ENCODE results near the gene CHKB. TPM values are rescaled to one million over a fixed set of nuclear protein-coding genes. Genes with fewer than 3 reads are reported as not detected.

CHKB gene
- total RNA-seq, 2 experiments from 2014 or later, result 85.8 to 100 TPM

DNA sequence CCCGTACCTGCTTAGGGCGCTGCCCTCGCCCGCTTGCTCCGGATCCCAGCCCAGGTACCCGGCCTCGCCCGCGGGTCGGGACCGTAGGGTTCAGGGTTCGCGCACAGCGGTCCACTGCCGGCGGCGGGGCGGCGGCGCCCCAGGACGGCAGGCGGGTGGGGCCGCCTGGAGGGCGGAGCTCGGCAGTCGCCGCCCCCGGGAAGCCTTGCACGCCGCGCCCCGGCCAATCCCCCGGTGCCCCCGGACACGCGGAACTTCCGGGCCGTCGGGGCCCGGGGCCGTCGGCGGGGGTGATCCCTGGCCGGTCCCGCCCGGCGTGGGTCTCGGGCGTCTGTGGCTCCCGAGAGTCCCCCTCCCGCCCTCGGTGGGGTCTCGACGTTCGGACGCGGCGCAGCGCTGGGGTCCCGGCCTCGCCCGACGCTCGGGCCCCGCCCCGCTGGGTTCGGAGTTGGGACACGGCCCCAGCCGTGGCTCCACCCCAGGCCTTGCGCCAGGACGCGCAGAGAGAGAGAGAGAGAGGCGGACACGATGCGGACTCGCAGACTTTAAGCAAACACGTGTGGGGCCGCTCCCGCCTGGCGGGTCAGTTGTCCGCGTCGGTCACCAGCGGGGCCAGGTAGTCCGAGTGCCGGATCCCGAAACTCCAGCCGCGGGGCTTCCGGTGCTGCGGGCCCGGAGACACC, 52.6 kb downstream of the CHKB start, which contains the start of gene TYMP:
TYMP (minus strand) TSS at position 116 of the 683 bp plus-strand sequence. CDS start 303 bp downstream, outside the sequence.
- no TSS peak for BruUV-seq (replicated peaks)

GRCh38 chr22:50529416-50529896, 53.2 kb downstream of the CHKB start:
- Histone ChIP-seq H3K36me3 (ENCODE audit: insufficient read depth, low read length) (peaks cover 6% of the 10 kb centered on the region), H3K9me2 (ENCODE audit: insufficient read depth, low read length) (no peaks in the 10 kb centered on the region), H3K27ac (ENCODE audit: low read depth, low read length, poor library complexity, severe bottlenecking) (no peak overlapping the region), H3K79me2 (ENCODE audit: insufficient read depth, low read depth, low read length) (peaks cover 1% of the 10 kb centered on the region; the same call in 1 of the 2 replicates), H3K4me1 (ENCODE audit: insufficient read depth, low read length, poor library complexity, severe bottlenecking) (peaks cover 58% of the 10 kb centered on the region), H4K20me1 (ENCODE audit: insufficient read depth, low read length) (no peaks in the 10 kb centered on the region), H3K9me3 (ENCODE audit: low read length) (no peaks in the 10 kb centered on the region), H3K4me3 (ENCODE audit: low read depth, low read length, poor library complexity, severe bottlenecking) (peak overlapping the region; percentile 71), H3K4me2 (ENCODE audit: low read length) (peak overlapping the region; percentile 92), H2AFZ (ENCODE audit: low read length) (no peak overlapping the region)
- ChIA-PET CTCF (ENCODE audit: unreplicated experiment) (interaction anchor here (1.1 kb wide), 1 partner anchor 11 kb away, joined by 3 read pairs; no protein-coding TSS in a partner anchor), POLR2A (no interaction called here)
- DNase-seq (ENCODE audit: low spot score), result no peak
- TF ChIP-seq EZH2phosphoT487 (IDR thresholded peaks at IDR 0.05; ENCODE audit: borderline replicate concordance, low read depth, low read length), result no peak
- TF ChIP-seq, protein P1, sequence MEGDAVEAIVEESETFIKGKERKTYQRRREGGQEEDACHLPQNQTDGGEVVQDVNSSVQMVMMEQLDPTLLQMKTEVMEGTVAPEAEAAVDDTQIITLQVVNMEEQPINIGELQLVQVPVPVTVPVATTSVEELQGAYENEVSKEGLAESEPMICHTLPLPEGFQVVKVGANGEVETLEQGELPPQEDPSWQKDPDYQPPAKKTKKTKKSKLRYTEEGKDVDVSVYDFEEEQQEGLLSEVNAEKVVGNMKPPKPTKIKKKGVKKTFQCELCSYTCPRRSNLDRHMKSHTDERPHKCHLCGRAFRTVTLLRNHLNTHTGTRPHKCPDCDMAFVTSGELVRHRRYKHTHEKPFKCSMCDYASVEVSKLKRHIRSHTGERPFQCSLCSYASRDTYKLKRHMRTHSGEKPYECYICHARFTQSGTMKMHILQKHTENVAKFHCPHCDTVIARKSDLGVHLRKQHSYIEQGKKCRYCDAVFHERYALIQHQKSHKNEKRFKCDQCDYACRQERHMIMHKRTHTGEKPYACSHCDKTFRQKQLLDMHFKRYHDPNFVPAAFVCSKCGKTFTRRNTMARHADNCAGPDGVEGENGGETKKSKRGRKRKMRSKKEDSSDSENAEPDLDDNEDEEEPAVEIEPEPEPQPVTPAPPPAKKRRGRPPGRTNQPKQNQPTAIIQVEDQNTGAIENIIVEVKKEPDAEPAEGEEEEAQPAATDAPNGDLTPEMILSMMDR (conservative IDR thresholded peaks at IDR 0.05; ENCODE audit: low read length), result no peak
- intact Hi-C loops (cut with micrococcal nuclease; ENCODE audit: unreplicated experiment), result loop anchor here (5.0 kb wide), 1 partner anchor 287 kb away; no protein-coding TSS in a partner anchor
- no TSS peak for BruUV-seq (replicated peaks)

More for the DNA sequence above, 52.6 kb downstream of the CHKB start, which contains the start of gene TYMP:
- Histone ChIP-seq H3K9me2 (ENCODE audit: insufficient read depth, low read length) (no peaks in the 10 kb centered on the region), H3K79me2 (ENCODE audit: insufficient read depth, low read depth, low read length) (no peaks in the 10 kb centered on the region), H2AFZ (ENCODE audit: low read length) (peak within 1 kb of the TSS; percentile 7; the same call in 1 of the 2 replicates), H3K27ac (ENCODE audit: low read depth, low read length, poor library complexity, severe bottlenecking) (peak within 1 kb of the TSS; percentile 53), H4K20me1 (ENCODE audit: insufficient read depth, low read length) (no peaks in the 10 kb centered on the region), H3K4me3 (ENCODE audit: low read depth, low read length, poor library complexity, severe bottlenecking) (peak within 1 kb of the TSS; percentile 71), H3K4me1 (ENCODE audit: insufficient read depth, low read length, poor library complexity, severe bottlenecking) (peaks cover 58% of the 10 kb centered on the region), H3K36me3 (ENCODE audit: insufficient read depth, low read length) (peaks cover under 1% of the 10 kb centered on the region; the same call in 1 of the 2 replicates), H3K4me2 (ENCODE audit: low read length) (peak within 1 kb of the TSS; percentile 92), H3K9me3 (ENCODE audit: low read length) (no peaks in the 10 kb centered on the region)
- ChIA-PET POLR2A (no interaction called here), CTCF (ENCODE audit: unreplicated experiment) (interaction anchor here (1.1 kb wide), 1 partner anchor 10 kb away, joined by 3 read pairs; no protein-coding TSS in a partner anchor)
- TF ChIP-seq, protein P1 (conservative IDR thresholded peaks at IDR 0.05; ENCODE audit: low read length), result no peak
- peak; percentile 78 for DNase-seq (ENCODE audit: low spot score)
- intact Hi-C loops (cut with micrococcal nuclease; ENCODE audit: unreplicated experiment), result loop anchor here (2.0 to 5.0 kb wide), 2 partner anchors 53 to 288 kb away; partner anchors contain the start of gene CHKB

Other genes starting within 250 kb of the CHKB start
- 55.0 and 64.5 TPM in 2 replicates for gene PPP6R2, start 239.5 kb downstream of the CHKB start, total RNA-seq (2014; rRNA removed; shearing (Covaris generic))
- gene PPP6R2, start 239.5 kb downstream of the CHKB start, total RNA-seq (2022), result 62.3 and 65.8 TPM in 2 replicates
- gene SBF1, start 107.8 kb downstream of the CHKB start, total RNA-seq (2014; rRNA removed; shearing (Covaris generic)), result 134 and 177 TPM in 2 replicates
- gene SBF1, start 107.8 kb downstream of the CHKB start, total RNA-seq (2022), result 160 and 181 TPM in 2 replicates
- 2.7 and 4.3 TPM in 2 replicates for gene ADM2, start 101.3 kb downstream of the CHKB start, total RNA-seq (2014; rRNA removed; shearing (Covaris generic))
- gene ADM2, start 101.3 kb downstream of the CHKB start, total RNA-seq (2022), result 7.0 and 7.9 TPM in 2 replicates
- not detected in 2 replicates for gene MIOX, start 96.0 kb downstream of the CHKB start, total RNA-seq (2014; rRNA removed; shearing (Covaris generic))
- 0.53 and 0.74 TPM in 2 replicates for gene MIOX, start 96.0 kb downstream of the CHKB start, total RNA-seq (2022)
- gene LMF2, start 75.1 kb downstream of the CHKB start, total RNA-seq (2014; rRNA removed; shearing (Covaris generic)), result 37.8 and 50.7 TPM in 2 replicates
- gene LMF2, start 75.1 kb downstream of the CHKB start, total RNA-seq (2022), result 49.2 and 49.8 TPM in 2 replicates
- 129 and 151 TPM in 2 replicates for gene NCAPH2, start 74.6 kb downstream of the CHKB start, total RNA-seq (2014; rRNA removed; shearing (Covaris generic))
- 124 and 126 TPM in 2 replicates for gene NCAPH2, start 74.6 kb downstream of the CHKB start, total RNA-seq (2022)
- 2.7 and 4.9 TPM in 2 replicates for gene SCO2, start 57.3 kb downstream of the CHKB start, total RNA-seq (2014; rRNA removed; shearing (Covaris generic))
- gene SCO2, start 57.3 kb downstream of the CHKB start, total RNA-seq (2022), result 3.9 and 4.1 TPM in 2 replicates
- 3.9 and 6.3 TPM in 2 replicates for gene TYMP, start 52.8 kb downstream of the CHKB start, total RNA-seq (2014; rRNA removed; shearing (Covaris generic))
- gene TYMP, start 52.8 kb downstream of the CHKB start, total RNA-seq (2022), result 3.8 and 4.0 TPM in 2 replicates
- 0.08 and 0.25 TPM in 2 replicates for gene KLHDC7B, start 37.0 kb downstream of the CHKB start, total RNA-seq (2014; rRNA removed; shearing (Covaris generic))
- 0.31 and 0.46 TPM in 2 replicates for gene KLHDC7B, start 37.0 kb downstream of the CHKB start, total RNA-seq (2022)
- gene SYCE3, start 19.9 kb downstream of the CHKB start, total RNA-seq (2014; rRNA removed; shearing (Covaris generic)), result not detected in 2 replicates
- not detected in 2 replicates for gene SYCE3, start 19.9 kb downstream of the CHKB start, total RNA-seq (2022)
- gene CPT1B, start 4.4 kb downstream of the CHKB start, total RNA-seq (2014; rRNA removed; shearing (Covaris generic)), result 92.6 and 101 TPM in 2 replicates
- 138 and 162 TPM in 2 replicates for gene CPT1B, start 4.4 kb downstream of the CHKB start, total RNA-seq (2022)
- gene MAPK8IP2, start 17.9 kb upstream of the CHKB start, total RNA-seq (2014; rRNA removed; shearing (Covaris generic)), result 0.54 and 0.62 TPM in 2 replicates
- 1.5 and 2.2 TPM in 2 replicates for gene MAPK8IP2, start 17.9 kb upstream of the CHKB start, total RNA-seq (2022)
- gene ARSA, start 45.3 kb upstream of the CHKB start, total RNA-seq (2014; rRNA removed; shearing (Covaris generic)), result 20.1 and 31.6 TPM in 2 replicates
- 34.4 and 34.8 TPM in 2 replicates for gene ARSA, start 45.3 kb upstream of the CHKB start, total RNA-seq (2022)
- not detected in 2 replicates for gene SHANK3, start 90.0 kb upstream of the CHKB start, total RNA-seq (2014; rRNA removed; shearing (Covaris generic))
- 0.07 and 0.15 TPM in 2 replicates for gene SHANK3, start 90.0 kb upstream of the CHKB start, total RNA-seq (2022)
- gene ACR, start 155.4 kb upstream of the CHKB start, total RNA-seq (2014; rRNA removed; shearing (Covaris generic)), result not detected in 2 replicates
- not detected in 2 replicates for gene ACR, start 155.4 kb upstream of the CHKB start, total RNA-seq (2022)
- 7.6 and 13.9 TPM in 2 replicates for gene RABL2B, start 200.8 kb upstream of the CHKB start, total RNA-seq (2014; rRNA removed; shearing (Covaris generic))
- 26.0 and 26.2 TPM in 2 replicates for gene RABL2B, start 200.8 kb upstream of the CHKB start, total RNA-seq (2022)

All from OCI-LY7 (cell line).